Neural cell (in vitro differentiated cells): ENCODE results near the gene TUBA3D.
"Not testable (repeated sequence)": the region's sequence is repeated elsewhere in the genome, so short reads cannot be mapped to it uniquely, and the experiment has no call there.

Experiments
- CTCF ChIP-seq: fragments of 450-650 bp; IDR thresholded peaks from 2 replicates; pipeline ENCODE4 v1.5.1; 2014; ENCODE audit warnings: antibody characterized with exemption, mild to moderate bottlenecking, moderate library complexity; ENCODE audit not compliant: poor library complexity, severe bottlenecking
- EP300 ChIP-seq: fragments of 450-650 bp; conservative IDR thresholded peaks from 2 replicates; pipeline ENCODE4 v1.6.1; 2014; ENCODE audit warnings: antibody characterized with exemption, mild to moderate bottlenecking, moderate library complexity; ENCODE audit not compliant: poor library complexity, severe bottlenecking
- MXI1 ChIP-seq: fragments of 450-650 bp; conservative IDR thresholded peaks from 2 replicates; pipeline ENCODE4 v1.6.1; 2014; ENCODE audit warnings: antibody characterized with exemption, mild to moderate bottlenecking; ENCODE audit not compliant: poor library complexity, severe bottlenecking
- POLR2AphosphoS5 ChIP-seq: IDR thresholded peaks from 2 replicates; pipeline ENCODE4 v1.6.1; 2012
- RAD21 ChIP-seq: fragments of 450-650 bp; conservative IDR thresholded peaks from 2 replicates; pipeline ENCODE4 v1.6.1; 2014; ENCODE audit warnings: antibody characterized with exemption, mild to moderate bottlenecking, moderate library complexity
- REST ChIP-seq: IDR thresholded peaks from 2 replicates; pipeline ENCODE4 v1.6.1; 2012; ENCODE audit warnings: borderline replicate concordance

- TF ChIP-seq CTCF, EP300, POLR2AphosphoS5, RAD21, MXI1, REST: not testable (repeated sequence)
Measured at GRCh38 chr2:131491469-131491836, 15.5 kb downstream of the TUBA3D start.
